ENCODE results near the gene ERC1. TPM values are rescaled to one million over a fixed set of nuclear protein-coding genes. Genes with fewer than 3 reads are reported as not detected.

ERC1 gene
- total and polyA plus RNA-seq, 8 donors, result 34.9 to 64.9 (median 40.8) TPM

GRCh38 chr12:1463073-1463905 lies 472.3 kb downstream of the ERC1 start:
- TF ChIP-seq, protein P1, sequence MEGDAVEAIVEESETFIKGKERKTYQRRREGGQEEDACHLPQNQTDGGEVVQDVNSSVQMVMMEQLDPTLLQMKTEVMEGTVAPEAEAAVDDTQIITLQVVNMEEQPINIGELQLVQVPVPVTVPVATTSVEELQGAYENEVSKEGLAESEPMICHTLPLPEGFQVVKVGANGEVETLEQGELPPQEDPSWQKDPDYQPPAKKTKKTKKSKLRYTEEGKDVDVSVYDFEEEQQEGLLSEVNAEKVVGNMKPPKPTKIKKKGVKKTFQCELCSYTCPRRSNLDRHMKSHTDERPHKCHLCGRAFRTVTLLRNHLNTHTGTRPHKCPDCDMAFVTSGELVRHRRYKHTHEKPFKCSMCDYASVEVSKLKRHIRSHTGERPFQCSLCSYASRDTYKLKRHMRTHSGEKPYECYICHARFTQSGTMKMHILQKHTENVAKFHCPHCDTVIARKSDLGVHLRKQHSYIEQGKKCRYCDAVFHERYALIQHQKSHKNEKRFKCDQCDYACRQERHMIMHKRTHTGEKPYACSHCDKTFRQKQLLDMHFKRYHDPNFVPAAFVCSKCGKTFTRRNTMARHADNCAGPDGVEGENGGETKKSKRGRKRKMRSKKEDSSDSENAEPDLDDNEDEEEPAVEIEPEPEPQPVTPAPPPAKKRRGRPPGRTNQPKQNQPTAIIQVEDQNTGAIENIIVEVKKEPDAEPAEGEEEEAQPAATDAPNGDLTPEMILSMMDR (IDR thresholded peaks at IDR 0.05), result no peak
- Histone ChIP-seq H3K4me3 (no peak overlapping the region), H3K4me1 (no peaks in the 10 kb centered on the region), H3K36me3 (peaks cover 0 to 9% of the 10 kb centered on the region in 2 donors), H3K9me3 (no peaks in the 10 kb centered on the region), H3K27me3 (no peaks in the 10 kb centered on the region), H3K27ac (no peak overlapping the region)
- DNase-seq (no peak), ATAC-seq (peak; percentile 55)
- intact Hi-C loops (cut with DNase I), result no loop called here

DNA sequence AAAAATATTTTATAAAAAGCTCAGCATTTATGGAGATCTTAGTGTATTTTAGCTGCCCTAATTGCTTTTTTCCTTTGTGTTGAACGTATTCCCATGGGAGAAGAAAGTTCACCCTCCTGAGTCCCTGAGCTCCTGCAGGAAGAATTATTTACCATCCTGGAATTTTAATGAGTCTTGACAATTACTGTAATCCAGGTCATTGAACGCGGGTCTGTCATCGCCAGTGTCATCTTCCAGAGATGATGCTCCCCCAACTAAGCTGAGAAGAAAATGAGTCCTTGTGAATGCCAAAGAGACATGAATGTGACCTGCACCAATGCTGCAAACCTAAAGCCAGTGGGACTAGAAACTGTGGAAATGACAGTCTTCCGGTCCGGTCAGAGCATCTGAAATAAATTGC lies 473.9 kb downstream of the ERC1 start:
- intact Hi-C loops (cut with DNase I), result no loop called here
- Histone ChIP-seq H3K27ac (no peak overlapping the region), H3K4me3 (no peak overlapping the region), H3K36me3 (peaks cover 0 to 9% of the 10 kb centered on the region in 2 donors), H3K4me1 (no peaks in the 10 kb centered on the region), H3K9me3 (no peaks in the 10 kb centered on the region), H3K27me3 (no peaks in the 10 kb centered on the region)
- no peak for DNase-seq
- TF ChIP-seq, protein P1 (IDR thresholded peaks at IDR 0.05), result no peak
- no peak for ATAC-seq

- Histone ChIP-seq H3K4me1 (no peaks in the 10 kb centered on the region), H3K27me3 (no peaks in the 10 kb centered on the region), H3K36me3 (peaks cover 0 to 9% of the 10 kb centered on the region in 2 donors), H3K9me3 (no peaks in the 10 kb centered on the region), H3K4me3 (no peak overlapping the region), H3K27ac (no peak overlapping the region)
- TF ChIP-seq, protein P1 (IDR thresholded peaks at IDR 0.05), result no peak
- intact Hi-C loops (cut with DNase I), result no loop called here
- DNase-seq (no peak), ATAC-seq (no peak)
These were observed 475.0 kb downstream of the ERC1 start for GRCh38 chr12:1465990-1466389.

GRCh38 chr12:1466481-1467154 lies 475.6 kb downstream of the ERC1 start:
- intact Hi-C loops (cut with DNase I), result no loop called here
- H3K4me3 ChIP-seq, result no peak overlapping the region
- TF ChIP-seq, protein P1 (IDR thresholded peaks at IDR 0.05), result no peak
- H3K36me3 ChIP-seq, result peaks cover 0 to 9% of the 10 kb centered on the region in 2 donors
- no peaks in the 10 kb centered on the region for H3K27me3 ChIP-seq
- H3K9me3 ChIP-seq, result no peaks in the 10 kb centered on the region
- DNase-seq (no peak), ATAC-seq (no peak)
- H3K27ac ChIP-seq, result no peak overlapping the region
- no peaks in the 10 kb centered on the region for H3K4me1 ChIP-seq

- TF ChIP-seq, protein P1 (IDR thresholded peaks at IDR 0.05), result no peak
- H3K27me3 ChIP-seq, result no peaks in the 10 kb centered on the region
- no peak overlapping the region for H3K4me3 ChIP-seq
- H3K4me1 ChIP-seq, result no peaks in the 10 kb centered on the region
- intact Hi-C loops (cut with DNase I), result no loop called here
- H3K36me3 ChIP-seq, result peaks cover 0 to 9% of the 10 kb centered on the region in 2 donors
- H3K9me3 ChIP-seq, result no peaks in the 10 kb centered on the region
- H3K27ac ChIP-seq, result no peak overlapping the region
- ATAC-seq (no peak), DNase-seq (no peak)
These were observed 476.7 kb downstream of the ERC1 start for GRCh38 chr12:1467710-1468109.
